ENCODE data around the gene MKI67.

Gene MKI67

GRCh38 chr10:128050121-128050516 lies 76.1 kb downstream of the MKI67 start:
- DNase-seq (ENCODE audit: low spot score): no peak

DNA sequence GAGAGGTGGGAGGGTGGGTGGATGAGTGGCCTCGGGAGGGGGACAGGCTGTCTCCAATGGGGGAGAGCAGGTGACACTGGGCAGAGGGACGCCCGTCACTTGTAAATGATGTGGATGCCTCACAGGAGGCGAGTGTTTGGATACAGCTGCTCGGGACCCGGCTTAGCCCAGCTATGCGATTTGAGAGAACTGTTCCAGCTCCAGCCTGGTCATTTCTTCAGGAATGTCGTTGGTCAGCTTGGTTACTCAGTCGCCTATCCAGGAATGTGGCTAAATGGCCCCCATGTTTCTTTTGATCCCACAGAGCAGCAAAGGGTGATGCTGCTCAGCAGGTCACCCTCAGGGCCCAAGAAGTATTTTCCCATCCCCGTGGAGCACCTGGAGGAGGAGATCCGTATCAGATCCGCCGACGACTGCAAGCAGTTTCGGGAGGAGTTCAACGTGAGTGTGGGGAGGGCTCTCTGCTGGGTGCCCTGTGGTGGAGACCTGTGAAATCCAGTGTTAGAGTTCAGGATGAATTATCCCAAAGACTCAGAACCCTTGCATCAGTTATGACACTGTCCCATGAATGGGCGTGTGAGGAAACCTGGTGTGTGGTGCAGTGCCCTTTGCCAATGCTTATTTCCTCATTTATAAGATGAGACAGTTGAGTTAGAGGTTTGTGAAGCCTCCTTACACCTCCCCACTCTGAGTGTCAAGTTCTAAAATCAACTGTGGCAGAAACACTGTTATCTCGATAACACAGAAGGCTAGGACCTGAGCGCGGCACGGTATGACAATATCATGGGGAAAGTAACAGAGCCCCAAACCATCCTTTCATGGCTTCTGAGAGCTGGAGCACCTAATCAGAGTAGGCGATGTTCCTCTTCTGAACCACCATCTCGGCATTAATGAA lies 76.8 kb downstream of the MKI67 start:
- DNase-seq (ENCODE audit: low spot score): no peak

DNA sequence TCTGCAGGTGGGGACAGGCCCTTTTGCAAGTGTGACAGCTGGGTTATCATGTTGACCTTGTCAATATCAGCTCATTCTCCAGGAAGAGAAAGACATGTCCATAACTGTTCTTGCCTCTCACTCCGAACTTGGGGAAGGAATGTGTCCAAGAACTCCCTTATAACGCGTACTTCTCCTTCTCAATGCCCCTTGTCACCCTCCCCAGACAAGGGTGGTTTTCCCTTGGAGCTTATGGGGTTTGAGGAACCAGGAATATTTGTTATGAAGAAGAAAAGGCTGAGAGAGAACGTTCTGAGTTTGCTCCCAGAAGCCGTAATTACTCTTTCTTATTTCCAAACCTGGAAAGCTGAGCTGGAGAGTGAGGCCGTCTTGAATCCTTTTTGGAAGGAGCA lies 77.4 kb downstream of the MKI67 start:
- no peak for DNase-seq (ENCODE audit: low spot score)

DNA sequence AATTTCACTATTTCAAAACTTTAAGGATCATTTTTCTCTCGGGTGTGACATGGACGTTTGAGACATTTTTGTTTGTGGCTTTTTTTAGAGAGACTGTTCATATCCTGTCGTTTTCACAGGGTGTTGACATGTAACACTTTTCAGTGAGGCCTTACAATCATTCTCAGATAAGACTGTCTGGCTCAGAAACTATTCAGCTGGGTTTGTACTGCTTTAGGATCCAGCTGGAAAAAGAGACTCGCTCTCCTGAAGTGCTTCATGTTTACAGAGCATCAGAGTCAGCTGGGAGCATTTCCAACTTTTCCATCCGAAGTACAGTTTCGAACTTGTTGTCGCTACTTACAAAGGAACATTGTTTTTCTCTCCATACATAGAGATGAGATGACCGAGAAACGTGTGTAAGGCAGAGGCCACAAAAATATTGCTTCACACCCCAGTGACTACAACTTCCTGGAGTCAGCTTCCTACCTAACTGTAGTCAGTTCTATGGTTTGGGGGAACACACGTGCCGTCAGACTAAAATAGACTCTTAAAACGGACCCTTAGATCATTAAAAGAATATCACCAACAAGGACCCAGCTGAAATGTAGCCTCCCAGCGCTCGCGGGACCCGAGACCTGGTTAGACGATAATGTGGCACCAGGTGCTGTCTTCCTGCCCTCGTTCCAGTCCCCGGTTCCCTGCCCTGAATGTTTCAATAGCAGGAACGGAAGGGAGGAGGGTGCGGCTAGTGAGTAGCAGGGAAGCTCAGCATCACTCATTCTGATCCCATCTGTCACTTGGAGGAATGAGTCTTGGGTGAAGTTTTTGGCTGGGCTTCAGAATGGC lies 78.0 kb downstream of the MKI67 start:
- peak; percentile 29 for DNase-seq (ENCODE audit: low spot score)

- peak; percentile 61 for DNase-seq (ENCODE audit: low spot score)
These were observed 78.9 kb downstream of the MKI67 start for GRCh38 chr10:128047351-128047750.

DNA sequence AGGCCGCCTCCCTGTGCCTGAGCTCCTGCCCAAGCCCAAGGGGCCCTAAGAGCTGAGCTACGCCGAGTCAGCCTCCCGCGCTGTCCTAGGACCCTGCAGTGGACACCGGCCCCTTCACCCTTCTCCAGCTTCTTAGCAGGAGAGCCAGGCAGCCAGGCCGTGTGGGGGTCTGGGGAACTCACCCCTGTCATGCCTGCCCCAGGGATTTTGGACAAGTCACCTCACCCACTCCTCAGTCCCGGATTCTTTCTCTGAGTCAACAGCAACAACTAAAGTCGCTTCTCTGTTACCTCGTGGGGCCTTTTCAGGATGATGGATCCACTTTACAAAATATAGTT lies 79.3 kb downstream of the MKI67 start:
- no peak for DNase-seq (ENCODE audit: low spot score)
